Stimulated activated CD4-positive, alpha-beta T cell treated with anti-CD3 and anti-CD28 coated beads, Interleukin-2, amount 100 ng/mL, for 48 hours (primary cell): Measurements from ENCODE around the gene ADO.
"Not testable (repeated sequence)": the region's sequence is repeated elsewhere in the genome, so short reads cannot be mapped to it uniquely, and the experiment has no call there.

Source experiments
- DNase-seq, 2 donors: peaks; one replicate each; pipeline ENCODE4 v3.0.0-alpha.2; 2020

The ADO gene

GRCh38 chr10:62804356-62805230 lies at the start of gene ADO:
ADO (plus strand) TSS chr10:62804720; CDS start chr10:62805060, 340 bp downstream.
- DNase-seq = peak; percentile 69 to 71

GRCh38 chr10:62754963-62755362 lies 49.6 kb upstream of the ADO start:
- DNase-seq = no peak

GRCh38 chr10:62755662-62756653 lies 48.6 kb upstream of the ADO start:
- no peak for DNase-seq

GRCh38 chr10:62759599-62760175 lies 44.8 kb upstream of the ADO start:
- DNase-seq = no peak

GRCh38 chr10:62760401-62760800 lies 44.1 kb upstream of the ADO start:
- DNase-seq = no peak

GRCh38 chr10:62761115-62761514 lies 43.4 kb upstream of the ADO start:
- DNase-seq = no peak

GRCh38 chr10:62763155-62763554 lies 41.4 kb upstream of the ADO start:
- no peak for DNase-seq

- DNase-seq = no peak
Observed at GRCh38 chr10:62764011-62764410, 40.5 kb upstream of the ADO start.

GRCh38 chr10:62765726-62766125 lies 38.8 kb upstream of the ADO start:
- DNase-seq = no peak

GRCh38 chr10:62766386-62766785 lies 38.1 kb upstream of the ADO start:
- DNase-seq = no peak

- DNase-seq = no peak
Observed at GRCh38 chr10:62769574-62770242, 34.8 kb upstream of the ADO start.

- DNase-seq = no peak
Observed at GRCh38 chr10:62772186-62772974, 32.1 kb upstream of the ADO start.

- DNase-seq = no peak
Observed at GRCh38 chr10:62778125-62778524, 26.4 kb upstream of the ADO start.

GRCh38 chr10:62779487-62780248 lies 24.9 kb upstream of the ADO start:
- DNase-seq = peak; percentile 70 to 77

GRCh38 chr10:62784537-62784936 lies 20.0 kb upstream of the ADO start:
- DNase-seq = not testable (repeated sequence)

- DNase-seq = not testable (repeated sequence)
Observed at GRCh38 chr10:62788285-62788684, 16.2 kb upstream of the ADO start.

GRCh38 chr10:62788861-62789467 lies 15.6 kb upstream of the ADO start:
- DNase-seq = no peak

GRCh38 chr10:62790019-62790555 lies 14.4 kb upstream of the ADO start:
- DNase-seq = no peak

GRCh38 chr10:62790571-62790970 lies 13.9 kb upstream of the ADO start:
- no peak for DNase-seq

GRCh38 chr10:62792261-62792660 lies 12.3 kb upstream of the ADO start:
- no peak for DNase-seq
